Left lung (tissue), 10 donors: ENCODE results near the gene EPG5. TPM values are rescaled to one million over a fixed set of nuclear protein-coding genes. Genes with fewer than 3 reads are reported as not detected.

ENCODE experiments used
- ATAC-seq: fragments of 200-7000 bp; cut with Tn5 transposase; one replicate; pipeline ENCODE4 v1.9.1; 2020; ENCODE audit warnings: moderate library complexity
- DNase-seq, 4 donors: peaks; one replicate each; pipeline ENCODE4 v3.0.0-alpha.2; 2013 to 2020
- H3K27ac ChIP-seq, 2 donors: fragments of 200-600 bp; sonication (generic) in 1 of 2; one replicate each; pipeline versions ENCODE4 v1.5.0 to v1.8.0; 2020 to 2021
- H3K27me3 ChIP-seq, 2 donors: fragments of 200-600 bp; sonication (generic) in 1 of 2; one replicate each; pipeline versions ENCODE4 v1.5.0 to v1.8.0; 2020 to 2021
- H3K36me3 ChIP-seq, 2 donors: fragments of 200-600 bp; sonication (generic) in 1 of 2; one replicate each; pipeline versions ENCODE4 v1.5.0 to v1.8.0; 2020 to 2021
- H3K4me1 ChIP-seq, 2 donors: fragments of 200-600 bp; one replicate each; pipeline ENCODE4 v1.8.0; 2021
- H3K4me3 ChIP-seq, 2 donors: fragments of 200-600 bp; sonication (generic) in 1 of 2; one replicate each; pipeline versions ENCODE4 v1.5.0 to v1.8.0; 2020 to 2021; ENCODE audit warnings: mild to moderate bottlenecking in 1 of 2
- H3K9me3 ChIP-seq, 2 donors: fragments of 200-600 bp; sonication (generic) in 1 of 2; one replicate each; pipeline versions ENCODE4 v1.5.0 to v1.8.0; 2020 to 2021
- intact Hi-C, 2 donors: fragments of 100-400 bp; cut with DNase I; formaldehyde crosslinking; loops; one replicate each; pipeline versions ENCODE4 v1.11.2 to v1.14.2; 2022
- polyA plus RNA-seq, 6 donors: library from polyadenylated mRNA; unstranded; fragments of 120-200 nt; gene quantifications; one replicate each; pipeline ENCODE4 v1.2.1, GENCODE V29; 2013; ENCODE audit not compliant: insufficient read length in 6 of 6
- total RNA-seq, 2 donors: library from RNA; stranded (reverse); fragmentation: NEBNext Ultra II Directional; extraction: Animal tissue kit (Norgen Biotek cat#: 25700); gene quantifications; one replicate each; pipeline ENCODE4 v1.2.1, GENCODE V29; 2021
- TF ChIP-seq, protein P1 (sequence below), 2 donors: fragments of 200-600 bp; sonication (generic) in 1 of 2; IDR thresholded peaks; one replicate each; pipeline versions ENCODE4 v1.5.0 to v1.8.0; 2021; ENCODE audit warnings: antibody characterized with exemption in 2 of 2
- donor health status: DM: no; HTN: yes; CAD: no.
- donor health status: DM: no; HTN: no; CAD: no.

The EPG5 gene
- total and polyA plus RNA-seq, 8 donors: 27.3 to 38.0 (median 31.4) TPM

DNA sequence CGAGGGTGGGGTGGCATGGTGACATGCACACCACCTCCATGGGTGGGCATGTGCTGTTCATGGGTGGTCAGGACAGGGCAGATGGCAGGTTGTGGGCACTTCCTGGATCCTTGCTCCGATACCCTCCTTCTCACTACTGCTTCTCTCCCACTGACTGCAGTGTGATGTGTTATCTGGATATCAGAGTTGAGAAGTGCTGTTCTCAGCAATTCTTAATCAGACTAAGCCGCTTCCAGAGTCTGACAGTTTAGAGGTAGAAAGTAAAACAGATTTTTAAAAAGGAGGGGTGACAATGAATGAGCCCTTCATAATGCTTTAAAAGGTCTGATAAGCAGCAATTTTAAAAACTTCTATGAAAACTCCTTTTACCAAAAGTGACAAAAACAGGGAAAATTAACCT, 107.8 kb downstream of the EPG5 start:
- Histone ChIP-seq H3K27me3 (no peaks in the 10 kb centered on the region), H3K4me3 (no peak overlapping the region), H3K36me3 (peaks cover 0 to 100% of the 10 kb centered on the region in 2 donors), H3K27ac (no peak overlapping the region), H3K9me3 (no peaks in the 10 kb centered on the region), H3K4me1 (peaks cover 0 to 4% of the 10 kb centered on the region in 2 donors)
- ATAC-seq (no peak), DNase-seq (no peak)
- TF ChIP-seq, protein P1, sequence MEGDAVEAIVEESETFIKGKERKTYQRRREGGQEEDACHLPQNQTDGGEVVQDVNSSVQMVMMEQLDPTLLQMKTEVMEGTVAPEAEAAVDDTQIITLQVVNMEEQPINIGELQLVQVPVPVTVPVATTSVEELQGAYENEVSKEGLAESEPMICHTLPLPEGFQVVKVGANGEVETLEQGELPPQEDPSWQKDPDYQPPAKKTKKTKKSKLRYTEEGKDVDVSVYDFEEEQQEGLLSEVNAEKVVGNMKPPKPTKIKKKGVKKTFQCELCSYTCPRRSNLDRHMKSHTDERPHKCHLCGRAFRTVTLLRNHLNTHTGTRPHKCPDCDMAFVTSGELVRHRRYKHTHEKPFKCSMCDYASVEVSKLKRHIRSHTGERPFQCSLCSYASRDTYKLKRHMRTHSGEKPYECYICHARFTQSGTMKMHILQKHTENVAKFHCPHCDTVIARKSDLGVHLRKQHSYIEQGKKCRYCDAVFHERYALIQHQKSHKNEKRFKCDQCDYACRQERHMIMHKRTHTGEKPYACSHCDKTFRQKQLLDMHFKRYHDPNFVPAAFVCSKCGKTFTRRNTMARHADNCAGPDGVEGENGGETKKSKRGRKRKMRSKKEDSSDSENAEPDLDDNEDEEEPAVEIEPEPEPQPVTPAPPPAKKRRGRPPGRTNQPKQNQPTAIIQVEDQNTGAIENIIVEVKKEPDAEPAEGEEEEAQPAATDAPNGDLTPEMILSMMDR (IDR thresholded peaks at IDR 0.05): no peak
- intact Hi-C loops: no loop called here

DNA sequence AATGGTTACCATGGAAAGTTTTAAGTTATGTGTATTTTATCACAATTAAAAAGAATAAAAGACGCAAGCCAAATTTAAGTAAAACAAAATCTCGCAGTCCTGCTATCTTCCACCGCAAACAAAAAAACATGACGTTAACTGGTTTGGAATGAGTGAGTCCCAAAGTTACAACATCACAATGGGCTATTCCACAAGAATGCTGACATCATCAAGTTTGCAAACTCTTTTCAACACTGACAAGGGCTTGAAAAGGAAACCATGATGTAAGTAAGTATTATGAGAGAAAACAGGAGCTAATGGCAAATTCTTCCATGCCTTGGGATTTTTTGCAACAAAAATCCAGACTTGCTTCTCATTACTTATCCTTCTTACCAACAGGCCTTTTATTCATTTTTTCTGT, 110.6 kb downstream of the EPG5 start:
- peaks cover 0 to 100% of the 10 kb centered on the region in 2 donors for H3K36me3 ChIP-seq

DNA sequence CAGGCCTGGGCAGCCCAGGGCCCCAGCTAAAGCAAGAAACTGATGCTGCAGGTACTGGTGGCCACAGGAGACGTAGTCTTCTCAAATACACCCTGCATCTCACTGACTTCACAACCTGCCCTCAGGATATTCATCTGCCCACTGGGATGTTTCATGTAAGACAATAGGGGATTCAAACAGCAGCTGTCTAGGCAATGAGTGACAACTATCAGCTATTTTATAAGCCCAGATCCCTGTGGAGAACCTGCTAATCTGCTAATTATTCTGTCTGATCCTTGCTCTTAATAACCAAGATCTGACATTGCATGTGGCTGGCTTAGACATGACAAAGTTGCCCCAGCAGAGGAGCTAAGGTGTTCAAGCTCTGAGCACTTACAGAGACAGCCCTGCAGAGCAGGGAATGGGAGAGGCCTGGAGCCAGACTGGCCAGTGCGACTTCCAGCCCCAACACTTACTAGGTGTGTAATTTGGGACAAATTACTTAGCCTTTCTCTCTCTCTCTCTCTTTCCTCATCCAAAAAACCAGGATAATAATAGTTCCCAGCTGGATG, 113.0 kb downstream of the EPG5 start:
- no peak for DNase-seq
- Histone ChIP-seq H3K9me3 (no peaks in the 10 kb centered on the region), H3K4me3 (no peak overlapping the region), H3K27me3 (no peaks in the 10 kb centered on the region), H3K4me1 (peaks cover 0 to 4% of the 10 kb centered on the region in 2 donors), H3K27ac (no peak overlapping the region), H3K36me3 (peaks cover 0 to 100% of the 10 kb centered on the region in 2 donors)
- no peak for ATAC-seq
- TF ChIP-seq, protein P1 (IDR thresholded peaks at IDR 0.05): no peak
- intact Hi-C loops: no loop called here

More for the DNA sequence above, 110.6 kb downstream of the EPG5 start:
- Histone ChIP-seq H3K4me3 (no peak overlapping the region), H3K27ac (peak overlapping the region in 1 of 2 donors; percentile 30), H3K4me1 (peaks cover 0 to 4% of the 10 kb centered on the region in 2 donors), H3K9me3 (no peaks in the 10 kb centered on the region), H3K27me3 (no peaks in the 10 kb centered on the region)
- intact Hi-C loops: no loop called here
- DNase-seq (no peak), ATAC-seq (peak; percentile 17)
- TF ChIP-seq, protein P1 (IDR thresholded peaks at IDR 0.05): no peak

DNA sequence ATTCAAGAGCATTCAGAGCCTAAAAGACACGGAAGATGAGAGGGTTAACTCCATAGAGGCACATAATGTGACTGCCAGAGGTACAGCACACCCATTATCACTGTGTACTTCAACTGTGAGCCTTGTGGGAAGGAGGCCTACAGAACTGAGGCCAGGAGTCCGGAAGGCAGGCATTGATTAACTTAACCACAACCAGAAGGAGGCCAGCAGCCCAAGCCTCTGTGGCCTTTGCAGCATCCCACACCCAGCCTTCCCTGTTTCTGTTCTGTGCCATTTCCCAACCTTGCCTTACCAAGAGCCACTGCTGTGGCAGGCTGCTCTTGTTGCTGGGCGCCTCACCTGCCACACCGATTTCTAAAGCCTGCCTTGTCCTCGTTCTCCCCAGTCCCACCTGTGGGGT, 114.5 kb downstream of the EPG5 start:
- H3K27me3 ChIP-seq: no peaks in the 10 kb centered on the region
- DNase-seq (no peak), ATAC-seq (no peak)
- no peaks in the 10 kb centered on the region for H3K9me3 ChIP-seq
- H3K4me1 ChIP-seq: peaks cover 0 to 4% of the 10 kb centered on the region in 2 donors
- peaks cover 0 to 87% of the 10 kb centered on the region in 2 donors for H3K36me3 ChIP-seq
- intact Hi-C loops: no loop called here
- no peak overlapping the region for H3K4me3 ChIP-seq
- H3K27ac ChIP-seq: no peak overlapping the region
- TF ChIP-seq, protein P1 (IDR thresholded peaks at IDR 0.05): no peak

DNA sequence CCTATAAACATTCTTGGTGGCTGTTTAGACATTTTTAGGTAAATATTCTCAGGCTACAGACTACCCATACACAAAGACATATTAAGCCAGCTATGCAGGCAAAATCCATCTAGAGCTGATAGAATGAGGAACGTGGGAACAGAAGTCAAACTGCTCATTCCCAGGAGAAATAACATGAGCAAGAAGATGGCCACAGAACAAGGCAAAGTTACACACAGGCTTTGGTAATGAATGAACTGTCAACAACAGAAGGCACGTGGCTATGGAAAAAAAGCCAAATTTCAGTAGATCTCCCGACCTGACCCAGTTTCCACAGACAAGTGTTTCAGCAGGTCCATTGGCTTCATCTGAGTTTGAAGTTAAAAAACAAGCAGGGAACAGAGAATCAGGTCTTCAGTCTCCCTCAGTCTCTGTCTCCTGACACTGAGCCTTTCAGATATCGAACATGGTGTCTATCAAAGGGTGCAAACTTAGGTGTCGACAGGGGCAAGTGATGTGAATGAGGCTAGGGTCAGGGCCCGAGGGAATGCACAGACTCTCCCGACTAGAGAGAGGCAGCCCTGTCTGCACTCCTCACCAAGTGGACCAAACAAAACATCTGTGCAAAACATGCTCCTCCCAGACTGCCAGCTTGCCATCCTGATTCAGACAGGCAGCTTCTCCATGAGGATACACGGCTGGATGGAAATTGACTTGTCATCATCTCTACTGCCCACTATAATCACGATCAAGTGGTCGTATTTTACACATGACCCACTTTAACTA, 115.8 kb downstream of the EPG5 start:
- intact Hi-C loops: no loop called here
- no peak for ATAC-seq
- no peaks in the 10 kb centered on the region for H3K27me3 ChIP-seq
- no peak overlapping the region for H3K27ac ChIP-seq
- no peaks in the 10 kb centered on the region for H3K9me3 ChIP-seq
- no peak overlapping the region for H3K4me3 ChIP-seq
- peaks cover 0 to 74% of the 10 kb centered on the region in 2 donors for H3K36me3 ChIP-seq
- TF ChIP-seq, protein P1 (IDR thresholded peaks at IDR 0.05): no peak
- no peak for DNase-seq
- no peaks in the 10 kb centered on the region for H3K4me1 ChIP-seq
